Stimulated activated CD4-positive, alpha-beta T cell treated with anti-CD3 and anti-CD28 coated beads, TNF-alpha, amount 100 ng/mL, for 4 hours (primary cell): Measurements from ENCODE around the gene POLD4.
"Not testable (repeated sequence)": the region's sequence is repeated elsewhere in the genome, so short reads cannot be mapped to it uniquely, and the experiment has no call there.

Experiments
- DNase-seq, 3 experiments: peaks; one replicate each; pipeline ENCODE4 v3.0.0-alpha.2; 2020; ENCODE audit warnings: low read depth in 3 of 3

Gene POLD4

GRCh38 chr11:67352546-67353316, 615 bp downstream of the POLD4 start:
- DNase-seq: peak in 1 of 3 experiments; percentile 23

GRCh38 chr11:67351275-67352005, 1.9 kb downstream of the POLD4 start:
- peak in 2 of 3 experiments; percentile 37 to 56 for DNase-seq

- DNase-seq: no peak
These were observed 3.3 kb downstream of the POLD4 start for GRCh38 chr11:67349928-67350465.

GRCh38 chr11:67349457-67349856, 3.9 kb downstream of the POLD4 start:
- no peak for DNase-seq

- DNase-seq: no peak
These were observed 4.3 kb downstream of the POLD4 start for GRCh38 chr11:67349036-67349435.

GRCh38 chr11:67347964-67348749, 5.2 kb downstream of the POLD4 start:
- DNase-seq: no peak

- DNase-seq: no peak
These were observed 7.2 kb downstream of the POLD4 start for GRCh38 chr11:67345920-67346819.

GRCh38 chr11:67345247-67345919, 8.0 kb downstream of the POLD4 start:
- DNase-seq: no peak

- no peak for DNase-seq
These were observed 9.1 kb downstream of the POLD4 start for GRCh38 chr11:67344264-67344663.

GRCh38 chr11:67337257-67337656, 16.1 kb downstream of the POLD4 start:
- no peak for DNase-seq

- DNase-seq: no peak
These were observed 21.2 kb downstream of the POLD4 start for GRCh38 chr11:67332081-67332691.

- DNase-seq: no peak
These were observed 29.8 kb downstream of the POLD4 start for GRCh38 chr11:67323526-67323925.

GRCh38 chr11:67322049-67322448, 31.3 kb downstream of the POLD4 start:
- no peak for DNase-seq

GRCh38 chr11:67321313-67321871, 32.0 kb downstream of the POLD4 start:
- no peak for DNase-seq

- DNase-seq: no peak
These were observed 32.7 kb downstream of the POLD4 start for GRCh38 chr11:67320691-67321090.

GRCh38 chr11:67320011-67320410, 33.3 kb downstream of the POLD4 start:
- no peak for DNase-seq

GRCh38 chr11:67318876-67319275, 34.5 kb downstream of the POLD4 start:
- DNase-seq: not testable (repeated sequence)

- DNase-seq: no peak
These were observed 35.3 kb downstream of the POLD4 start for GRCh38 chr11:67317888-67318555.
